ENCODE results near the gene GRK6. TPM values are rescaled to one million over a fixed set of nuclear protein-coding genes. Genes with fewer than 3 reads are reported as not detected.

Gene GRK6
- total and polyA plus RNA-seq, 12 donors, result 6.7 to 22.9 (median 15.2) TPM

GRCh38 chr5:177457852-177458681, 31.6 kb downstream of the GRK6 start:
- no peak overlapping the region for H3K4me3 ChIP-seq
- DNase-seq (no peak), ATAC-seq (no peak)
- H3K27ac ChIP-seq, result no peak overlapping the region
- peaks cover 0 to 40% (median 13%) of the 10 kb centered on the region in 9 donors for H3K36me3 ChIP-seq
- intact Hi-C loops (cut with DNase I), result loop anchor here in 6 of 10 donors (2.0 to 10.0 kb wide), 7 partner anchors 39 to 343 kb away; partner anchors contain the start of genes MXD3 (in 2 of the 6) and PDLIM7 (in 2 of the 6)
- TF ChIP-seq, protein P1, sequence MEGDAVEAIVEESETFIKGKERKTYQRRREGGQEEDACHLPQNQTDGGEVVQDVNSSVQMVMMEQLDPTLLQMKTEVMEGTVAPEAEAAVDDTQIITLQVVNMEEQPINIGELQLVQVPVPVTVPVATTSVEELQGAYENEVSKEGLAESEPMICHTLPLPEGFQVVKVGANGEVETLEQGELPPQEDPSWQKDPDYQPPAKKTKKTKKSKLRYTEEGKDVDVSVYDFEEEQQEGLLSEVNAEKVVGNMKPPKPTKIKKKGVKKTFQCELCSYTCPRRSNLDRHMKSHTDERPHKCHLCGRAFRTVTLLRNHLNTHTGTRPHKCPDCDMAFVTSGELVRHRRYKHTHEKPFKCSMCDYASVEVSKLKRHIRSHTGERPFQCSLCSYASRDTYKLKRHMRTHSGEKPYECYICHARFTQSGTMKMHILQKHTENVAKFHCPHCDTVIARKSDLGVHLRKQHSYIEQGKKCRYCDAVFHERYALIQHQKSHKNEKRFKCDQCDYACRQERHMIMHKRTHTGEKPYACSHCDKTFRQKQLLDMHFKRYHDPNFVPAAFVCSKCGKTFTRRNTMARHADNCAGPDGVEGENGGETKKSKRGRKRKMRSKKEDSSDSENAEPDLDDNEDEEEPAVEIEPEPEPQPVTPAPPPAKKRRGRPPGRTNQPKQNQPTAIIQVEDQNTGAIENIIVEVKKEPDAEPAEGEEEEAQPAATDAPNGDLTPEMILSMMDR (IDR thresholded peaks at IDR 0.05), result peak in 1 of 9 donors; percentile 5
- H3K4me1 ChIP-seq, result peaks cover 10 to 62% (median 48%) of the 10 kb centered on the region in 9 donors
- H3K27me3 ChIP-seq, result peaks cover 0 to 15% (median 0%) of the 10 kb centered on the region in 7 donors
- no peaks in the 10 kb centered on the region for H3K9me3 ChIP-seq
- WGBS, 2 donors, result 88% methylated on average over 20 of the region's 20 CpGs

DNA sequence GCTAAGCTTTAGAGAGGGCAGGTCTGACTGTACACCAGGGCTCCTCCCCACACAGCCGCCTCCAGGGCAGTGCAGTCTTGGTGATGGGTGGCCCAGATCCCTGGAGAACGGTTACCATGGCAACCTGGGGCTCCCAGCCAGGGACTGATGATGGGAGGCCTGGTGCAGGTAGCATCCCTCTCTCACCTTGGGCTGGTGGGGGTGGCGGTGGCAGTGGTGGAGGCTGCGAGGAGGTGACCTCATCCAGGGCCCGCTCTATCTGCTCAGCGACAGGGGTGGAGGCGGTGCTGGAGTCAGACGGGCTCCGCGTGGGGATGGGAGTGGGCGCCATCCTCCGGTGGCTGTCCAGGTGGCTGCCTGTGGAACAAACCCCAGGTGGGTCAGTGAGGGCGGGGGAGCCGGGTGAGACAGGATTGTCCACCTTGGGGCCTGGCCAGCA, 32.5 kb downstream of the GRK6 start:
- DNase-seq, result no peak
- Histone ChIP-seq H3K9me3 (no peaks in the 10 kb centered on the region), H3K4me1 (peaks cover 7 to 54% (median 41%) of the 10 kb centered on the region in 9 donors), H3K36me3 (peaks cover 0 to 46% (median 13%) of the 10 kb centered on the region in 9 donors), H3K27ac (no peak overlapping the region), H3K4me3 (no peak overlapping the region), H3K27me3 (peaks cover 0 to 13% (median 0%) of the 10 kb centered on the region in 7 donors)
- 90 to 93% methylated on average over 14 of the region's 14 CpGs for WGBS, 2 donors
- no peak for ATAC-seq
- TF ChIP-seq, protein P1 (IDR thresholded peaks at IDR 0.05), result no peak
- intact Hi-C loops (cut with DNase I), result loop anchor here in 5 of 10 donors (5.0 to 10.0 kb wide), 5 partner anchors 38 to 344 kb away; partner anchors contain the start of genes MXD3 (in 2 of the 5) and PDLIM7 (in 1 of the 5)

- ATAC-seq (no peak), DNase-seq (no peak)
- Histone ChIP-seq H3K9me3 (no peaks in the 10 kb centered on the region), H3K36me3 (peaks cover 0 to 46% (median 13%) of the 10 kb centered on the region in 9 donors), H3K27me3 (peaks cover 0 to 10% (median 0%) of the 10 kb centered on the region in 7 donors), H3K27ac (no peak overlapping the region), H3K4me3 (no peak overlapping the region), H3K4me1 (peaks cover 3 to 50% (median 37%) of the 10 kb centered on the region in 9 donors)
- TF ChIP-seq, protein P1 (IDR thresholded peaks at IDR 0.05), result no peak
- intact Hi-C loops (cut with DNase I), result loop anchor here in 5 of 10 donors (5.0 to 10.0 kb wide), 5 partner anchors 38 to 345 kb away; partner anchors contain the start of genes MXD3 (in 2 of the 5) and PDLIM7 (in 1 of the 5)
- 91 to 93% methylated on average over 11 of the region's 11 CpGs for WGBS, 2 donors
Observed at GRCh38 chr5:177459357-177459756, 32.9 kb downstream of the GRK6 start.

Measured in heart right ventricle (tissue), 16 donors.